GM18498 (cell line): Measurements from ENCODE around the gene CPXM2.

ENCODE experiments used
- ATAC-seq: cut with Tn5 transposase; IDR thresholded peaks from one replicate; pipeline ENCODE4 v1.9.1; 2021; ENCODE audit warnings: mild to moderate bottlenecking, moderate library complexity; ENCODE audit not compliant: unreplicated experiment

Gene CPXM2

GRCh38 chr10:123878666-123879303, 12.8 kb downstream of the CPXM2 start:
- ATAC-seq, result no peak

- ATAC-seq, result no peak
Observed at GRCh38 chr10:123870260-123870659, 21.3 kb downstream of the CPXM2 start.

GRCh38 chr10:123869020-123869414, 22.6 kb downstream of the CPXM2 start:
- ATAC-seq, result no peak

- ATAC-seq, result no peak
Observed at GRCh38 chr10:123868038-123869019, 23.3 kb downstream of the CPXM2 start.

GRCh38 chr10:123865880-123866279, 25.7 kb downstream of the CPXM2 start:
- no peak for ATAC-seq

GRCh38 chr10:123865350-123865749, 26.3 kb downstream of the CPXM2 start:
- ATAC-seq, result no peak

GRCh38 chr10:123864923-123865322, 26.7 kb downstream of the CPXM2 start:
- ATAC-seq, result no peak

- ATAC-seq, result no peak
Observed at GRCh38 chr10:123863721-123864482, 27.7 kb downstream of the CPXM2 start.

GRCh38 chr10:123863183-123863575, 28.4 kb downstream of the CPXM2 start:
- ATAC-seq, result no peak

GRCh38 chr10:123862421-123863182, 29.0 kb downstream of the CPXM2 start:
- no peak for ATAC-seq

- ATAC-seq, result no peak
Observed at GRCh38 chr10:123860856-123861255, 30.8 kb downstream of the CPXM2 start.

GRCh38 chr10:123860209-123860608, 31.4 kb downstream of the CPXM2 start:
- ATAC-seq, result no peak

GRCh38 chr10:123859653-123860050, 32.0 kb downstream of the CPXM2 start:
- no peak for ATAC-seq

GRCh38 chr10:123858907-123859652, 32.5 kb downstream of the CPXM2 start:
- ATAC-seq, result no peak

- no peak for ATAC-seq
Observed at GRCh38 chr10:123858077-123858681, 33.4 kb downstream of the CPXM2 start.

- ATAC-seq, result no peak
Observed at GRCh38 chr10:123857616-123858015, 34.0 kb downstream of the CPXM2 start.

- no peak for ATAC-seq
Observed at GRCh38 chr10:123855008-123855684, 36.5 kb downstream of the CPXM2 start.

- ATAC-seq, result no peak
Observed at GRCh38 chr10:123854498-123854897, 37.1 kb downstream of the CPXM2 start.

GRCh38 chr10:123854003-123854402, 37.6 kb downstream of the CPXM2 start:
- ATAC-seq, result no peak
